Measurements from ENCODE around the gene KLRC4. TPM values are rescaled to one million over a fixed set of nuclear protein-coding genes. Genes with fewer than 3 reads are reported as not detected.
"Not testable (repeated sequence)": the region's sequence is repeated elsewhere in the genome, so short reads cannot be mapped to it uniquely, and the experiment has no call there.

Gene KLRC4
- polyA plus RNA-seq, 1 donor from 2014 or later, result 8.2 TPM

DNA sequence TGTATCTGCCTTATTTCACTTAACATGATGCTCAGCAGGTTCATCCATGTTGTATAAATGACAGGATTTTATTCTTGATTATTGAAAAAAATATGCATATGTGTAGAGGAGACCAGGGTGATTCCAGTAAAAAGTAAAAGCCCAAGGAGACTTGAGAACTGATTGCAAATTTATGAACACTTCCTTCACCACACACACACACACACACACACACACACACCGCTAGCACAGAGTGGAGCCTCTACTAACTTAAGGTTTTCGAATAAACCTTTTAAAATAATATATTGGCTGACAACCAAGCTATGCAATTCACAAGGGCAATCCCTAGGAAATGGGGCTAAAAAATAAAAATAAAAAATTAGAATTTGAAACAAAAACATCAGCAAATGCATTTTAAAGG is 11.4 kb downstream of the KLRC4 start:
- Histone ChIP-seq H3K27ac (ENCODE audit: low read length) (no peak overlapping the region), H2AFZ (ENCODE audit: low read depth, low read length) (no peak overlapping the region), H3K9me3 (ENCODE audit: low read length) (peaks cover 2% of the 10 kb centered on the region), H4K20me1 (ENCODE audit: insufficient read depth) (no peaks in the 10 kb centered on the region), H3K36me3 (ENCODE audit: insufficient read depth, low read length) (no peaks in the 10 kb centered on the region), H3K4me3 (ENCODE audit: low read length) (no peak overlapping the region), H3K9me2 (ENCODE audit: insufficient read depth, low read length) (no peaks in the 10 kb centered on the region), H3K9ac (ENCODE audit: low read length) (no peak overlapping the region), H3K79me2 (replicated peaks; ENCODE audit: insufficient read depth, low read length) (no peaks in the 10 kb centered on the region), H3K27me3 (ENCODE audit: insufficient read depth, low read depth, low read length) (no peaks in the 10 kb centered on the region), H3F3A (ENCODE audit: insufficient read depth, low read length, poor library complexity, severe bottlenecking) (no peaks in the 10 kb centered on the region), H3K4me2 (ENCODE audit: low read length) (no peak overlapping the region)
- TF ChIP-seq TAF1 (IDR thresholded peaks at IDR 0.05; ENCODE audit: low read depth) (no peak), RAD21 (conservative IDR thresholded peaks at IDR 0.05) (no peak), EZH2 (IDR thresholded peaks at IDR 0.05; ENCODE audit: borderline replicate concordance, insufficient read depth, low read length, poor library complexity, severe bottlenecking) (no peak), POLR2AphosphoS5 (IDR thresholded peaks at IDR 0.05) (no peak), SMC3 (conservative IDR thresholded peaks at IDR 0.05; ENCODE audit: poor library complexity) (no peak), EP300 (conservative IDR thresholded peaks at IDR 0.05; ENCODE audit: poor library complexity, severe bottlenecking) (no peak), MXI1 (conservative IDR thresholded peaks at IDR 0.05; ENCODE audit: poor library complexity, severe bottlenecking) (no peak)
- TF ChIP-seq, protein P1, sequence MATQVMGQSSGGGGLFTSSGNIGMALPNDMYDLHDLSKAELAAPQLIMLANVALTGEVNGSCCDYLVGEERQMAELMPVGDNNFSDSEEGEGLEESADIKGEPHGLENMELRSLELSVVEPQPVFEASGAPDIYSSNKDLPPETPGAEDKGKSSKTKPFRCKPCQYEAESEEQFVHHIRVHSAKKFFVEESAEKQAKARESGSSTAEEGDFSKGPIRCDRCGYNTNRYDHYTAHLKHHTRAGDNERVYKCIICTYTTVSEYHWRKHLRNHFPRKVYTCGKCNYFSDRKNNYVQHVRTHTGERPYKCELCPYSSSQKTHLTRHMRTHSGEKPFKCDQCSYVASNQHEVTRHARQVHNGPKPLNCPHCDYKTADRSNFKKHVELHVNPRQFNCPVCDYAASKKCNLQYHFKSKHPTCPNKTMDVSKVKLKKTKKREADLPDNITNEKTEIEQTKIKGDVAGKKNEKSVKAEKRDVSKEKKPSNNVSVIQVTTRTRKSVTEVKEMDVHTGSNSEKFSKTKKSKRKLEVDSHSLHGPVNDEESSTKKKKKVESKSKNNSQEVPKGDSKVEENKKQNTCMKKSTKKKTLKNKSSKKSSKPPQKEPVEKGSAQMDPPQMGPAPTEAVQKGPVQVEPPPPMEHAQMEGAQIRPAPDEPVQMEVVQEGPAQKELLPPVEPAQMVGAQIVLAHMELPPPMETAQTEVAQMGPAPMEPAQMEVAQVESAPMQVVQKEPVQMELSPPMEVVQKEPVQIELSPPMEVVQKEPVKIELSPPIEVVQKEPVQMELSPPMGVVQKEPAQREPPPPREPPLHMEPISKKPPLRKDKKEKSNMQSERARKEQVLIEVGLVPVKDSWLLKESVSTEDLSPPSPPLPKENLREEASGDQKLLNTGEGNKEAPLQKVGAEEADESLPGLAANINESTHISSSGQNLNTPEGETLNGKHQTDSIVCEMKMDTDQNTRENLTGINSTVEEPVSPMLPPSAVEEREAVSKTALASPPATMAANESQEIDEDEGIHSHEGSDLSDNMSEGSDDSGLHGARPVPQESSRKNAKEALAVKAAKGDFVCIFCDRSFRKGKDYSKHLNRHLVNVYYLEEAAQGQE (IDR thresholded peaks at IDR 0.05; ENCODE audit: borderline replicate concordance), result no peak
- TF ChIP-seq, protein P2, sequence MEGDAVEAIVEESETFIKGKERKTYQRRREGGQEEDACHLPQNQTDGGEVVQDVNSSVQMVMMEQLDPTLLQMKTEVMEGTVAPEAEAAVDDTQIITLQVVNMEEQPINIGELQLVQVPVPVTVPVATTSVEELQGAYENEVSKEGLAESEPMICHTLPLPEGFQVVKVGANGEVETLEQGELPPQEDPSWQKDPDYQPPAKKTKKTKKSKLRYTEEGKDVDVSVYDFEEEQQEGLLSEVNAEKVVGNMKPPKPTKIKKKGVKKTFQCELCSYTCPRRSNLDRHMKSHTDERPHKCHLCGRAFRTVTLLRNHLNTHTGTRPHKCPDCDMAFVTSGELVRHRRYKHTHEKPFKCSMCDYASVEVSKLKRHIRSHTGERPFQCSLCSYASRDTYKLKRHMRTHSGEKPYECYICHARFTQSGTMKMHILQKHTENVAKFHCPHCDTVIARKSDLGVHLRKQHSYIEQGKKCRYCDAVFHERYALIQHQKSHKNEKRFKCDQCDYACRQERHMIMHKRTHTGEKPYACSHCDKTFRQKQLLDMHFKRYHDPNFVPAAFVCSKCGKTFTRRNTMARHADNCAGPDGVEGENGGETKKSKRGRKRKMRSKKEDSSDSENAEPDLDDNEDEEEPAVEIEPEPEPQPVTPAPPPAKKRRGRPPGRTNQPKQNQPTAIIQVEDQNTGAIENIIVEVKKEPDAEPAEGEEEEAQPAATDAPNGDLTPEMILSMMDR (IDR thresholded peaks at IDR 0.05; ENCODE audit: poor library complexity, severe bottlenecking), result no peak

GRCh38 chr12:10397296-10397695 is 12.3 kb downstream of the KLRC4 start:
- no peak overlapping the region for H3K9ac ChIP-seq (ENCODE audit: low read length)
- H3K9me3 ChIP-seq (ENCODE audit: low read length), result peaks cover 2% of the 10 kb centered on the region
- H3K79me2 ChIP-seq (replicated peaks; ENCODE audit: insufficient read depth, low read length), result no peaks in the 10 kb centered on the region
- H3F3A ChIP-seq (ENCODE audit: insufficient read depth, low read length, poor library complexity, severe bottlenecking), result no peaks in the 10 kb centered on the region
- H3K27ac ChIP-seq (ENCODE audit: low read length), result no peak overlapping the region
- H3K4me3 ChIP-seq (ENCODE audit: low read length), result no peak overlapping the region
- no peaks in the 10 kb centered on the region for H3K27me3 ChIP-seq (ENCODE audit: insufficient read depth, low read depth, low read length)
- TF ChIP-seq EZH2 (IDR thresholded peaks at IDR 0.05; ENCODE audit: borderline replicate concordance, insufficient read depth, low read length, poor library complexity, severe bottlenecking) (no peak), POLR2AphosphoS5 (IDR thresholded peaks at IDR 0.05) (no peak), RAD21 (conservative IDR thresholded peaks at IDR 0.05) (no peak), EP300 (conservative IDR thresholded peaks at IDR 0.05; ENCODE audit: poor library complexity, severe bottlenecking) (no peak), MXI1 (conservative IDR thresholded peaks at IDR 0.05; ENCODE audit: poor library complexity, severe bottlenecking) (no peak), TAF1 (IDR thresholded peaks at IDR 0.05; ENCODE audit: low read depth) (no peak)
- TF ChIP-seq, protein P2 (IDR thresholded peaks at IDR 0.05; ENCODE audit: poor library complexity, severe bottlenecking), result no peak
- TF ChIP-seq, protein P1 (IDR thresholded peaks at IDR 0.05; ENCODE audit: borderline replicate concordance), result no peak
- no peaks in the 10 kb centered on the region for H3K36me3 ChIP-seq (ENCODE audit: insufficient read depth, low read length)
- no peak overlapping the region for H2AFZ ChIP-seq (ENCODE audit: low read depth, low read length)
- no peaks in the 10 kb centered on the region for H3K9me2 ChIP-seq (ENCODE audit: insufficient read depth, low read length)
- H4K20me1 ChIP-seq (ENCODE audit: insufficient read depth), result no peaks in the 10 kb centered on the region
- H3K4me2 ChIP-seq (ENCODE audit: low read length), result no peak overlapping the region

GRCh38 chr12:10396176-10396575 is 13.4 kb downstream of the KLRC4 start:
- not testable (repeated sequence) for H3K4me3 ChIP-seq (ENCODE audit: low read length); H3K9me3 ChIP-seq (ENCODE audit: low read length); H3K36me3 ChIP-seq (ENCODE audit: insufficient read depth, low read length); H3F3A ChIP-seq (ENCODE audit: insufficient read depth, low read length, poor library complexity, severe bottlenecking); H3K27ac ChIP-seq (ENCODE audit: low read length); H3K9me2 ChIP-seq (ENCODE audit: insufficient read depth, low read length); H4K20me1 ChIP-seq (ENCODE audit: insufficient read depth); H3K27me3 ChIP-seq (ENCODE audit: insufficient read depth, low read depth, low read length); H3K79me2 ChIP-seq (replicated peaks; ENCODE audit: insufficient read depth, low read length); H3K9ac ChIP-seq (ENCODE audit: low read length); H3K4me2 ChIP-seq (ENCODE audit: low read length); H2AFZ ChIP-seq (ENCODE audit: low read depth, low read length)
